Activated naive CD4-positive, alpha-beta T cell treated with anti-CD3 and anti-CD28 coated beads, Interleukin-2, amount 50 U/mL, for 24 hours (primary cell): Measurements from ENCODE around the gene FAM124A.

Experiments
- H3K27ac Mint-ChIP-seq: one replicate; pipeline ENCODE4 v1.8.0; 2021; ENCODE audit warnings: mild to moderate bottlenecking, mixed read lengths
- H3K27me3 Mint-ChIP-seq: one replicate; pipeline ENCODE4 v1.8.0; 2021; ENCODE audit warnings: mixed read lengths
- H3K36me3 Mint-ChIP-seq: one replicate; pipeline ENCODE4 v1.8.0; 2021; ENCODE audit warnings: mixed read lengths
- H3K4me1 Mint-ChIP-seq: one replicate; pipeline ENCODE4 v1.8.0; 2021; ENCODE audit warnings: mixed read lengths
- H3K4me3 Mint-ChIP-seq: one replicate; pipeline ENCODE4 v1.8.0; 2021; ENCODE audit warnings: mild to moderate bottlenecking, mixed read lengths
- H3K9me3 Mint-ChIP-seq: one replicate; pipeline ENCODE4 v1.8.0; 2021; ENCODE audit warnings: mixed read lengths

FAM124A gene

DNA sequence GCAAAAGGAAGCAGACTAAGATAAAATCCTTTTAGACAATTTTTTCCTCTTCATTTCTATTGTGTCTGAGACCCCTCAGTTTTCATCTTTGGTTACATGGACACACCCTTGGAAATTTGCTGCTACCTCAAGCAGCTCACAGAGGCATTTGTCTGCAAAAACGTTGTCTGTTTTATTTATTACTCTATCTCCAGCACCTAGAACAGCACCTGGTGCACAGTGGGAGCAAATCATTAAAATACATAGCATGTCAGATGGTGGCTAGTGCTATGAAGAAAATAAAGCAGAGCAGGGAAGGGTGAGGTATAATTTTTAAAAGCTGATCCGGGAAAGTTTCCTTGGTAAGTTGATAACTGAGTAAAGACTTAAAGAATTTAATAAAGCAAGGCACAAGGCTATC, 14.3 kb upstream of the FAM124A start:
- no peak overlapping the region for H3K27ac Mint-ChIP-seq
- H3K9me3 Mint-ChIP-seq, result no peaks in the 10 kb centered on the region
- peaks cover 28% of the 10 kb centered on the region for H3K27me3 Mint-ChIP-seq
- no peak overlapping the region for H3K4me3 Mint-ChIP-seq
- no peaks in the 10 kb centered on the region for H3K4me1 Mint-ChIP-seq
- H3K36me3 Mint-ChIP-seq, result no peaks in the 10 kb centered on the region

DNA sequence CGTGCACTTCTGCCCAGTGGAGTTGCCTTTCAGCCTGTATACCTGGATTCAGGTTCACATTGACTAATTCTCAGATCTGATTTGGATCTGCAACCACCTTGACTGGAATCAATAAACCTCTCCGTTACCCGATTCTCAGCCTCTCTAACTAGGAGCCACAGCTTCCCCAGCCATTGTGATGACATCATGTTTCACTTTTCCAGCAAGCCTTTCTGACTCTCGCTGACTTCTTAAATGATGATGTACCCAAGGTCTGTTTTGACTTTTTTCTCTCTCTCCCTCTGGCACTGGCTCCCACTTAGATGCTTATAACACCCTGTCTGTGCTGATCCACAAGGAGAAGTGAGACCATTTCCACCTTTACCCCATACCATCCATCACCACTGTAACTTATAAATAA, 13.5 kb upstream of the FAM124A start:
- Mint-ChIP-seq H3K4me1 (no peaks in the 10 kb centered on the region), H3K4me3 (no peak overlapping the region), H3K36me3 (no peaks in the 10 kb centered on the region), H3K27ac (no peak overlapping the region), H3K27me3 (peaks cover 25% of the 10 kb centered on the region), H3K9me3 (no peaks in the 10 kb centered on the region)

DNA sequence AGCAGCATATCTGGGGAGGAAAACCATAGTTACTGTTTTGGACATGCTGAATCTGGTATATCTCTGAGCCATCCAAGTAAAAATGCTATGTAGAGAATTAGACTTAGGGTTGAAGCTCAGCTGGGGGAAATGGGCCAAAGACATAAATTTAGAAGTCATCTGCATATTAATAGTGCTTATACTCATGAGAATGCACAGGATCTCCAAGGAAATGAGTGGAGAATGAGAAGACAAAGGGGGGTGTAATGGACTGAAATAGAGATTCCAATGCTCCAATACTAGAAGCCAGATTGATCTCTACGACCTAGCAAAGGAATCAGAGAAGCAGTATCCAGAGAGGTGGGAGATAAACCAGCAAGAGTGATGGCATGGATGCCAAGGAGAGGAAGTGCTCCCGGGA, 10.3 kb upstream of the FAM124A start:
- no peak overlapping the region for H3K4me3 Mint-ChIP-seq
- H3K4me1 Mint-ChIP-seq, result no peaks in the 10 kb centered on the region
- no peaks in the 10 kb centered on the region for H3K36me3 Mint-ChIP-seq
- H3K9me3 Mint-ChIP-seq, result no peaks in the 10 kb centered on the region
- no peak overlapping the region for H3K27ac Mint-ChIP-seq
- H3K27me3 Mint-ChIP-seq, result peaks cover 33% of the 10 kb centered on the region

DNA sequence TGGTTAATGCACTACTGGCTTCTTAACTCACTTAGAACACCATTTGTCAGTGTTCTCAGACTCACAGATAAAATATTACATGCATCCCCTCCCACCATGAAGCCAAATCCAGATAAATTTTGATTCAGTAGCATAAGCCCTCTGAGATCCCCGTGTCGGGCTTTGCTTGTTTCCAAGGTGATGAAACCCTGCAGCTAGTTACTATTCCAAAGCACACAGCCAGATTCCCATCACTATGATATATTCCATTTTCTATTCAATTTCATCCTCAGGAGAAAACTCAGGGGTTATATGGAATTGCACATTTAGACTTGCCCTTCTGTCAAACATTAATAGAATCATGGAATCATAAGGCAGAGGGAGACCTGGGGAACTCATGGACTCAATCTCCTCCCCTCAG, 9.4 kb upstream of the FAM124A start:
- Mint-ChIP-seq H3K27me3 (peaks cover 33% of the 10 kb centered on the region), H3K9me3 (no peaks in the 10 kb centered on the region), H3K4me1 (no peaks in the 10 kb centered on the region), H3K36me3 (no peaks in the 10 kb centered on the region), H3K27ac (no peak overlapping the region), H3K4me3 (no peak overlapping the region)

DNA sequence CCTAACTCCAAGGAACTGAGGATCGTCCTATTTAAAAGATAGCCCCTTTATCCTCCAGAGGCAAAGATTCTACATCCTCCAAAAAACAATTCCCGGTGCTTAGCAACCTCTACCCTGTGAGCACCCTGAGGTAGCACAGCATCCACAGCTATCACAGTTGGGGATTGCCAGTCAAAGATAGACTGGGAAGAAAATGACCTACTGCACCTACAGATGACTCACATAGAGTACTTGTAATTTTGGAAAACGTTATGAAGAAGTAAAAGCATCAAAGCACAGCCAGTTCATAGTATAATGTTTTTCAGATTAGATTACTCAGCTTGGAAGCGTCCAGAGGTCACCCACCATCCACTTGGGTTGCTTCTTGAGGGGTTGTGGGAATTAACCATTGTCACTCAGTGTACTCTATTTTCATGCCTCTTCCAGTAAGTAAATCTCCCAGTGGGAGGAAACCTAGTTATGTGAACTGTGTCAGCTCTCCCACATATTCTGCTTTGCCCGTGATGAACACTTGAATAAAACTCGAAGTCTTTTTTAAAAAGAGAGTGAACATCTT, 8.9 kb upstream of the FAM124A start:
- H3K27ac Mint-ChIP-seq, result no peak overlapping the region
- peaks cover 33% of the 10 kb centered on the region for H3K27me3 Mint-ChIP-seq
- H3K4me1 Mint-ChIP-seq, result no peaks in the 10 kb centered on the region
- no peaks in the 10 kb centered on the region for H3K36me3 Mint-ChIP-seq
- no peaks in the 10 kb centered on the region for H3K9me3 Mint-ChIP-seq
- no peak overlapping the region for H3K4me3 Mint-ChIP-seq

DNA sequence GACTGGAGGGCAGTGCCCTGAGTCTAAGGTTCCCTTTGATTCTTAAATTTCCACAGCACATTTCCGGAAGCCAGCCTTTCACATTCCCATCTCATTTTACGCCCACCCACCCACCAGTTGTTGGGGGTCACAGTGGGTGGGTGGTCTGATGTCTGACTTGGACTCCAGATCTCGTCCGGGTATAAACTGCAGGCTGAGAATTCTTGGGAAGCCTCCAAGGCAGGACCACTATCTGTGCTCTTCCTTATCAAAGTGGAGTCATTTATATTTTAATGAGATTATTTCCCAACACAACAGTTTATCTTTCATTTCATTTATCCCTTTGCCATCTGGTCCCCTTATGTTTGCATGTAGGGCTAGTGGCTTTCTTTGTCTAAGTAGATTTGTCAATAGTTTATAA, 3.6 kb upstream of the FAM124A start:
- Mint-ChIP-seq H3K27ac (no peak overlapping the region), H3K9me3 (no peaks in the 10 kb centered on the region), H3K36me3 (no peaks in the 10 kb centered on the region), H3K4me1 (no peaks in the 10 kb centered on the region), H3K27me3 (peaks cover 37% of the 10 kb centered on the region), H3K4me3 (no peak overlapping the region)

DNA sequence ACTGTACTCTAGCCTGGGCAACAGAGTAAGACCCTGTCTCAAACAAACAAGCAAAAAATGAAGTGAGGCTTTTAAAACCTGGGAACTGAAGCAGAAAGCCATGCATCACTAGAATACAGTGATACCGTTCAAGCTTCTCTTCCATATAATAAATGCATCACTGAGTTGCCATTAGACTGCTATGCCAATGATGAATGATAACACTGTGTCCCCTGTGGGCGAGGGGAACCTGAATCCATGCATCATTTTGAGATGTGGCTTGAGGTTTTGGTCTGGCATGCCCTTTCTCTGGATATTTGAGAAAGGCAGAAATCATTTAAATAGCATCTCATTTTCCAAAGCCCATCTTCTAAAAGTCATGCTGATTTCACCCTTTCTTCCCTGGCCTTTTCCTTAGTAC, 1.5 kb upstream of the FAM124A start:
- H3K9me3 Mint-ChIP-seq, result no peaks in the 10 kb centered on the region
- no peaks in the 10 kb centered on the region for H3K36me3 Mint-ChIP-seq
- H3K4me3 Mint-ChIP-seq, result peak overlapping the region; percentile 73
- H3K27ac Mint-ChIP-seq, result no peak overlapping the region
- H3K4me1 Mint-ChIP-seq, result no peaks in the 10 kb centered on the region
- H3K27me3 Mint-ChIP-seq, result peaks cover 38% of the 10 kb centered on the region

DNA sequence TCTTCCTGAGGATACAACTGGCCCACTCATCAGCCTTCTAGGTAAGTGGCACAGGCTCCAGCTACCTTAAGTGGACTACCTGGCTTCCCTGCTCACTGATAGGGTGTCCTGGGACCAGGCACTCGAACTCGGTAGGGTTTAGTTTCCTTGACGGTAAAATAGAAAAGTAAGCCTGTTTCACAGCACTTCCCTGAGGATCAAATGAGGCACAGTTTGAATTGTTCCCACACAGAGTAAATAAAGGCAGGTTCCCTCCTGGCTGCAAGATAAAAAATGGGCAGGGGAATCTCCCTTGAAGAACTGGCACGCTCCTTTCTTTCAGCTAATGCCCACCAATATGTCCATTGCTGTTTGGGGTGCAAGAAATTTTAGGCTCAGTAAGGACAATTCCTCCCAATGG, 1.1 kb upstream of the FAM124A start:
- H3K9me3 Mint-ChIP-seq, result no peaks in the 10 kb centered on the region
- peak overlapping the region; percentile 73 for H3K4me3 Mint-ChIP-seq
- no peaks in the 10 kb centered on the region for H3K36me3 Mint-ChIP-seq
- H3K4me1 Mint-ChIP-seq, result no peaks in the 10 kb centered on the region
- H3K27me3 Mint-ChIP-seq, result peaks cover 38% of the 10 kb centered on the region
- no peak overlapping the region for H3K27ac Mint-ChIP-seq

DNA sequence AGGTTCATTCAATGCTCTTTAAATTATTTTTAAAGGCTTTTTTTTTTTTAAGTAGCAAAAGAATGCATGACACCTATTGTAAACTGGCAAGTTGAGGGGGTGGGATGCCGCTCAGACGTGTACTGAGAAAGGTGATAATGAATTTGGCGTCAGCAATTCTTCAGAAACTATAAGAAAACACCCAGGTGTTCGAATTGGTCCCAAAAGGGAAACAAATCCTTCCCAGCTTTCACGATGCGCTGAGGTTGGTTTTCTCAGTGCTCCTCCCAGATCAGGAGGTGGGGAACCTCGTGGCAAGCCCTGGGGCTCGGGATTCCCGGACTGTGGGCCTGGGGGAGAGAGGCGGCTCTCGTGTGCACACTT, 543 bp upstream of the FAM124A start:
- H3K9me3 Mint-ChIP-seq, result no peaks in the 10 kb centered on the region
- H3K4me1 Mint-ChIP-seq, result no peaks in the 10 kb centered on the region
- H3K27me3 Mint-ChIP-seq, result peaks cover 41% of the 10 kb centered on the region
- H3K36me3 Mint-ChIP-seq, result no peaks in the 10 kb centered on the region
- no peak overlapping the region for H3K27ac Mint-ChIP-seq
- peak overlapping the region; percentile 73 for H3K4me3 Mint-ChIP-seq

DNA sequence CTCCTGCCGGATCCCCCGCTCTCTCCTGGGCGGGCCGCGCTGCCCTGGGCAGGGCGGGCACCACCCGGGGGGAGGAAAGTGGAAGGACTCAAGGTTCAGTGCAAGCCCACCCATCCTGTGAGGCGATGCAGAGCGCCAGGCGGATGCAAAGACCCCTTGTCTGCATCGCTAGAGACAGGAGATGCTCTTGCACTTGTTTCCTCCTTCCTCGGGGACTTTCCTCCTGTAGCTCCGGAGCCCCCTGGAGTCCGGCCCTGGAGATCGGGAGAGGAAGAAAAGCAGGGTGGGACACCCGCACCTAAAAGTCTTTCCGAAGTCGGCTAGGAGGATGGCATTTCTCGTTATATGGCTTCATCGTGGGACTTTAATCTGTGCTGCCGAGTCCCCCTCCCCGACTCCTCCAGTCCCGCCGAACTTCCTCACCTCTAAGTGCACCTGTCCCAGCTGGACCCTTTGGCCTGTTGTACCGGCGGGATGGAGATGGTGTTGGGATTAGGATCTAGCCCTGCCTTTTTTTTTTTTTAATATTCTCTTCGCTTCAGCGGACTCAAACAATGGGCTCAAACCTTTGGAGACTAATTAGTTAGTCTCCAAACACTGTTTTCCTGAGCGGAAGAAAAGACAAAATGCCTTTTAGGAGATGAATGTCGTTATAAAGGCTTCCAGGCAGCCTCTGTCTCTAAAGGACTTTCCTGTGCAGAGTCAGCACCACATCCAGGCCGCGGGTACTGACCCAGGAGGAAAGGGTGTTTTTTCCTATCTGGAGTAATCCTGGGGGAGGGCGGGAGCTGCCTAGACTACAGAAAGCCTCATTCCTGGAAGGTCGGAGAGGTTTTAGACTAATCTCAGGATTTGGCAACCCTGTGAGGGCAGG, 725 bp downstream of the FAM124A start:
- Mint-ChIP-seq H3K27ac (no peak overlapping the region), H3K4me3 (peak overlapping the region; percentile 61), H3K9me3 (no peaks in the 10 kb centered on the region), H3K4me1 (no peaks in the 10 kb centered on the region), H3K36me3 (no peaks in the 10 kb centered on the region), H3K27me3 (peaks cover 45% of the 10 kb centered on the region)

DNA sequence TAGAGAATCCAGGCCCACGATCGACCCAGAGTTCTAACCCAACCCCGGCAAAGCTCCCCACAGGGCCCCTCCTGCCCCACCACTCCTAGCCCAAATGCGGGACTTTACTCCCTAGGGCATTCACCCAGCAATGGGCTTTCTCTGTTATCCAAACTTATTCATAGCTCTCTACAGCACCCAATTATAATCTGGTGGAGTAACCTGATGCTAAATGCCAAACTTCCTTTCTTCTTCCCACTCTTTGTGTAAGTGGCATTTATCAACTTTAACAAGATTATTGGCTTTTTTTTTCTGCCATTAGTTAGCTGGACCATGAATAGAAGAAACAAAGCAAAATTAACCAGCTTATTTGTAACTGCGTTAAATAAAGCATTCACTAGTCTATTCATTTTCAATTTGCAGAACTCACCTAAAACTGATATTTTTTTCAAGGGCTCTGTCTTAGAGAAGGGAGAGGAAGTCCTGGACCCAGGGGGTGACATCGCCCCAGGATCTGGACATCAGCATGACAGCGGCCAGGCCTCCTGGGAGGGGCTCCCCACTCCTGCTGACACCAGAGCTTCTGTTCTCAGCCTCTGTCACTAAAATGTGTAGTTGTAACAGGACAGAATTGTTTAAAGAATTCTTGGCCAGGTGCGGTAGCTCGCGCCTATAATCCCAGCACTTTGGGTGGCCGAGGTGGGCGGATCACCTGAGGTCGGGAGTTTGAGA, 1.5 kb downstream of the FAM124A start:
- Mint-ChIP-seq H3K27ac (no peak overlapping the region), H3K4me1 (no peaks in the 10 kb centered on the region), H3K9me3 (no peaks in the 10 kb centered on the region), H3K36me3 (no peaks in the 10 kb centered on the region), H3K27me3 (peaks cover 45% of the 10 kb centered on the region), H3K4me3 (peak overlapping the region; percentile 44)

DNA sequence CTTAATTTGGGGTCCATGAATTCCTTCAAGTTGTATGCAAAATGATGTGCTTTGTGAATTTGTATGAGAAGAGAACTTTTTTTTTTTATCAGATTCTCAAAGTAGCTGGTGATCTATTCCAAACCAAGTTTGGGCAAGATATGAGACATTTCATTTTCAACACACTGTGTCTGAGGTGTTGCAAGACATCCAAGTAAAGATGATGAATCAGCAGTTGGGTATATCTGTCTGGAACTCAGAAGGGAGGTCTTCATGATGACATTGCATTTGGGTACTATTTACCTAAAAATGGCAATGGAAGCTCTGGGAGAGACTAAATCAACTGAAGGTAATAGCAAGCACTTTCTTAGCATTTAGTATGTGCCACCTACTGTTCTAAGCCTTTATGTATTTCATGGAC, 2.8 kb downstream of the FAM124A start:
- Mint-ChIP-seq H3K27me3 (peaks cover 44% of the 10 kb centered on the region), H3K27ac (no peak overlapping the region), H3K4me3 (no peak overlapping the region), H3K4me1 (no peaks in the 10 kb centered on the region), H3K36me3 (no peaks in the 10 kb centered on the region), H3K9me3 (no peaks in the 10 kb centered on the region)

DNA sequence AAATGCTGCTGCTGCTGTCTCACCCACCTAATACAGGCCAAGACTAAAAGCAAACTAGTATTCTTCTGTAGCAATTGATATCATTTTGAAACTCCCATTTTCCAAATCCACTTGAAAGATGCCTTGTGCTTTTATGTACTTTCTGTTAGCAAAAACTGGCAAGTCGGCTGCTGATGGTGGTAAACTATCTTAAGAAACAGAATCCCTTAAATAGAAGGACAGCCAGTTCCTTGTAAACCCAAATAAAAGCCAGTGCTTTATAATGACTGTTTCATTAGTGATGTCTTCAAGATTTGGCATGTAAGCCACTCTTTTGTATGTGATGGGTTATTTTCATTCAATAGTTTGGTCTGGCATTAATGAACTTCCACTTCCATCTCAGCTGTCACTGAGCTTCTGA, 5.2 kb downstream of the FAM124A start:
- peaks cover 41% of the 10 kb centered on the region for H3K27me3 Mint-ChIP-seq
- H3K4me3 Mint-ChIP-seq, result no peak overlapping the region
- no peaks in the 10 kb centered on the region for H3K4me1 Mint-ChIP-seq
- no peaks in the 10 kb centered on the region for H3K9me3 Mint-ChIP-seq
- H3K27ac Mint-ChIP-seq, result peak overlapping the region; percentile 69
- no peaks in the 10 kb centered on the region for H3K36me3 Mint-ChIP-seq

DNA sequence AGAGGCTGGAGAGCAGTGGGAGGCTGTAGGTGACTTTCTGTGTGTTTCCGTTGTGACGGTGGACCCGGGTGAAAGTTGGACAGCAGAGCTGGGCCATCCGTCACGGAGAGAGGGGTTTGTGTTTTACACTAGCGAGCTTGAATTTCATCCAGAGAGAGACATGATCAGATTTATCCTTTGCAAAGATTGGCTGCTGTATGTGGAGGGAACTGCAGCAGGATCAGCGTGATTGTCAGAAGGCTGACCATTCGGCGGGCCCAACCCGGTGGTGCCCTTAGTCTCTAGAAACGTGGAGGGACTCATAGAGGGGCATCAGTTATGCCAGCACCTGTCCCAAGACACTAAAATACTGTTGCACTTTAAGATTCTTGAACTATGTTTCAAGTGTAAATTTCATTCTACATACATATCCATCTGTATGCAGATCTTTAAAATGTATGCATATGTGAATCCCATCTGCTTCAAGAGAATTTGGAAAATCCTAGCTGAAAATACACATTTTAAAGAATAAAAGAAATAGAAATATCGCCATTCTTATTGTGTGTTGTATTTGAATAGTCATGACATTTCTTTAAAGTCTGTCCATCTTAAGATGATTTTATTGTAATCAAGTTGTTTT, 7.0 kb downstream of the FAM124A start:
- peaks cover 35% of the 10 kb centered on the region for H3K27me3 Mint-ChIP-seq
- no peaks in the 10 kb centered on the region for H3K36me3 Mint-ChIP-seq
- H3K27ac Mint-ChIP-seq, result no peak overlapping the region
- H3K4me3 Mint-ChIP-seq, result no peak overlapping the region
- H3K9me3 Mint-ChIP-seq, result no peaks in the 10 kb centered on the region
- H3K4me1 Mint-ChIP-seq, result no peaks in the 10 kb centered on the region

DNA sequence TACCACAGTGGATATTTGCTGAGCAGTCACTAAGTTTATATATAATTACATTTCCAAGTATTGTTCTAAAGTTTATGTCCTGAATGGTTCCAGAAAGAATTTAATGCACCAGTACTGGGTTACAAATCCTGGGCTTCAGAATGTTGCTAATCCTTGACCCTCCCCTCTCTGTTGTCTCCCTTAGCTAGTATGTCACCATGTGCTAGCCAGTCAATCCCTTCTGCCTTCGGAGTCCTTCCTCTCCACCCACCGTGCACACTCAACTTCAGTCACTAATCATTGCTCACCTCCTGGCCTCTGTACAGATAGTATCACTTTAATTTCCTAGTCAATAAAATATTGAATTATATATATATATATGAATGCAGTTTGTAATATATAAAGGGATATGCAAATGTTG, 7.5 kb downstream of the FAM124A start:
- Mint-ChIP-seq H3K27ac (no peak overlapping the region), H3K27me3 (peaks cover 34% of the 10 kb centered on the region), H3K9me3 (no peaks in the 10 kb centered on the region), H3K4me1 (no peaks in the 10 kb centered on the region), H3K36me3 (no peaks in the 10 kb centered on the region), H3K4me3 (no peak overlapping the region)
